ENCODE results near the gene ALMS1. TPM values are rescaled to one million over a fixed set of nuclear protein-coding genes. Genes with fewer than 3 reads are reported as not detected.
"Not testable (repeated sequence)": the region's sequence is repeated elsewhere in the genome, so short reads cannot be mapped to it uniquely, and the experiment has no call there.

Gene ALMS1
- total RNA-seq, 2 experiments from 2014 or later = 15.4 to 15.8 TPM

- H3K9me3 Mint-ChIP-seq; H3K27ac Mint-ChIP-seq; H3K4me3 Mint-ChIP-seq; intact Hi-C loops (cut with micrococcal nuclease); DNase-seq; H3K27me3 Mint-ChIP-seq (ENCODE audit: low read depth); H3K4me1 Mint-ChIP-seq (ENCODE audit: low read depth): not testable (repeated sequence)
- CTCF ChIA-PET = interaction anchor here (0.7 kb wide), 1 partner anchor 19 kb away, joined by 3 read pairs; no protein-coding TSS in a partner anchor
- H3K36me3 Mint-ChIP-seq (ENCODE audit: low read depth) = peaks cover 16% of the 10 kb centered on the region
Observed at GRCh38 chr2:73560875-73561274, 175.2 kb downstream of the ALMS1 start.

DNA sequence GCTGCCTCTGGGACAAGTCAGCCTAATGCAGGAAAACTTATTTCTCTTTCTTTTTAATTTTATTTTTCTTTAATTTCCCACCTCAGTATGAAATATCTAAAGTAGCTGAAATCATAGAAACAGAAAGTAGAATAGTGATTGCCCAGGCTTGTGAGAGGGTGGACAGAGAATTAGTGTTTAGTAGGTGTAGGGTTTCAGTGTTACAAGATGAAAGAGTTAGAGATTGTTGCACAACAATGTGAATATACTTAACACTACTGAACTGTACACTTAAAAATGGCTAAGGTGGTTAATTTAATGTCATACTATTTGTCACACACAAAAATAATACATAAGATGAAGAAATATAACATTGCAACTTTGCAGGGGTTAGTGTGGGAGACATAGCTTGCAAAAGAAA lies 175.8 kb downstream of the ALMS1 start:
- no peaks in the 10 kb centered on the region for H3K27me3 Mint-ChIP-seq (ENCODE audit: low read depth)
- peaks cover 16% of the 10 kb centered on the region for H3K36me3 Mint-ChIP-seq (ENCODE audit: low read depth)
- DNase-seq = no peak
- CTCF ChIA-PET = interaction anchor here (0.6 kb wide), 1 partner anchor 620 kb away, joined by 5 read pairs; no protein-coding TSS in a partner anchor
- no peak overlapping the region for H3K27ac Mint-ChIP-seq
- H3K4me3 Mint-ChIP-seq = no peak overlapping the region
- no peaks in the 10 kb centered on the region for H3K9me3 Mint-ChIP-seq
- intact Hi-C loops (cut with micrococcal nuclease) = no loop called here
- H3K4me1 Mint-ChIP-seq (ENCODE audit: low read depth) = no peaks in the 10 kb centered on the region

- no peaks in the 10 kb centered on the region for H3K27me3 Mint-ChIP-seq (ENCODE audit: low read depth)
- CTCF ChIA-PET = no interaction called here
- H3K4me3 Mint-ChIP-seq = no peak overlapping the region
- no peaks in the 10 kb centered on the region for H3K4me1 Mint-ChIP-seq (ENCODE audit: low read depth)
- intact Hi-C loops (cut with micrococcal nuclease) = no loop called here
- H3K9me3 Mint-ChIP-seq = no peaks in the 10 kb centered on the region
- H3K36me3 Mint-ChIP-seq (ENCODE audit: low read depth) = peaks cover 8% of the 10 kb centered on the region
- H3K27ac Mint-ChIP-seq = no peak overlapping the region
- DNase-seq = no peak
Observed at GRCh38 chr2:73564986-73565385, 179.3 kb downstream of the ALMS1 start.

DNA sequence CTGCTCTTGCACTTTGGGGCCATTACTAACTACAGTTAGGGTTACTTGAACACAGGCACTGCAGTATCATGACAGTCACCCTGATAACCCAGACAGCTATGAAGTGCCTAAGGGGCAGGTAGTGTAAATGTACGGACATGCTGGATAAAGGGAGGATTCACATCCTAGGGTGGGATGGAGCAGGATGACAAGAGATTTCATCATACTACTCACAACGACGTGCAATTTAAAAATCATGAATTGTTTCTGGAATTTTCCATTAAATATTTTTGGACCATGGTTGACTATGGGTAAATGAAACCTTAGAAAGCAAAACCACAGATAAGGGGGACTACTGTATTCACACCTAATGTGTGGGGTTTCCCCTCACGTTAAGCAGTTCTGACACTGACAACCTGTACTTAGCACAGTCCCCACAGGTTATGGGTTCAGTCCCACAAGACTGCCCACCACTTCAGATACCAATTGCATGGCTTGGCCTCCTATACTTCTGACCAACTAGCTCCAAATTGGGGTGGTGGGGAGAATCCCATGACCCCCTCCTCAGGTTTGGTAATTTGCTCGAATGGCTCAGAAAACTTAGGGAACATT lies 180.7 kb downstream of the ALMS1 start:
- peaks cover 5% of the 10 kb centered on the region for H3K36me3 Mint-ChIP-seq (ENCODE audit: low read depth)
- no peaks in the 10 kb centered on the region for H3K27me3 Mint-ChIP-seq (ENCODE audit: low read depth)
- H3K9me3 Mint-ChIP-seq = no peaks in the 10 kb centered on the region
- CTCF ChIA-PET = interaction anchor here (0.6 kb wide), 1 partner anchor 13 kb away, joined by 3 read pairs; no protein-coding TSS in a partner anchor
- no peak for DNase-seq
- H3K4me3 Mint-ChIP-seq = no peak overlapping the region
- intact Hi-C loops (cut with micrococcal nuclease) = no loop called here
- H3K27ac Mint-ChIP-seq = no peak overlapping the region
- no peaks in the 10 kb centered on the region for H3K4me1 Mint-ChIP-seq (ENCODE audit: low read depth)

DNA sequence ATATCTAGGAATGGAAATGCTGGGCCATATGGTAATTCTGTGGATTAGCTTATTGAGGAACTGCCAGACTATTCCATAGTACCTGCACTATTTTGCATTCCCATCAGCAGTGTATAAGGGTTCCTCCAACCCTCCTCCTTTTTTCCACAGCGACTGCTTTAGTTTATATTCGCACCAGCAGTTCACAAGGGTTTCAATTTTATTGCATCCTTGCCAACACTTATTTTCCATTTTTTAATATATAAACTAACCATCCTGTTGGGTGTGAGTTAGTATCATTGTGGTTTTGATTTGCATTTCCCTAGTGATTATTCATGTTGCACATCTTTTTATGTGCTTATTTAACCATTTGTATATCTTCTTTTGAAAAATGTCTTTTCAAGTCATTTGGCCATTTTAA lies 189.6 kb downstream of the ALMS1 start:
- CTCF ChIA-PET = no interaction called here
- Mint-ChIP-seq H3K9me3 (peaks cover 8% of the 10 kb centered on the region), H3K27me3 (ENCODE audit: low read depth) (no peaks in the 10 kb centered on the region), H3K27ac (no peak overlapping the region), H3K4me3 (no peak overlapping the region), H3K4me1 (ENCODE audit: low read depth) (peaks cover 12% of the 10 kb centered on the region), H3K36me3 (ENCODE audit: low read depth) (peaks cover 30% of the 10 kb centered on the region)
- no peak for DNase-seq
- intact Hi-C loops (cut with micrococcal nuclease) = no loop called here

DNA sequence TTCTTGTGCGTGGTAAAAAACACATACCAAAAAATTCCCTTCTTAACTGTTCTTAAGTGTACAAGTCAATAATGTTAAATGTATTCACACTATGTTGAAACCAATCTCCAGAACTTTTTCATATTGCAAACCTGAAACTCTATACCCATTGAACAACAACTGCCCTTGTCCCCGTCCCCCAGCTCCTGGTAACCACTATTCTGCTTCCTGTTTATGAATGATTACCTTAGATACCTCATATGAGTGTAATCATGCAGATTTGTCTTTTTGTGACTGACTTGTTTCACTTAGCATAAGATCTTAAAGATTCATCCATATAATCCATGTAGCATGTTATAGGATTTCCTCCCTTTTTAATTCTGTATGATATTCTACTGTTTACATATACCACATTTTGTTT lies 196.7 kb downstream of the ALMS1 start:
- no peak overlapping the region for H3K4me3 Mint-ChIP-seq
- no peak overlapping the region for H3K27ac Mint-ChIP-seq
- H3K36me3 Mint-ChIP-seq (ENCODE audit: low read depth) = peaks cover 50% of the 10 kb centered on the region
- peaks cover 7% of the 10 kb centered on the region for H3K4me1 Mint-ChIP-seq (ENCODE audit: low read depth)
- no peak for DNase-seq
- intact Hi-C loops (cut with micrococcal nuclease) = no loop called here
- H3K27me3 Mint-ChIP-seq (ENCODE audit: low read depth) = no peaks in the 10 kb centered on the region
- CTCF ChIA-PET = no interaction called here
- H3K9me3 Mint-ChIP-seq = peaks cover 9% of the 10 kb centered on the region

- intact Hi-C loops (cut with micrococcal nuclease) = no loop called here
- H3K27ac Mint-ChIP-seq = no peak overlapping the region
- H3K9me3 Mint-ChIP-seq = no peaks in the 10 kb centered on the region
- CTCF ChIA-PET = no interaction called here
- H3K36me3 Mint-ChIP-seq (ENCODE audit: low read depth) = peaks cover 15% of the 10 kb centered on the region
- peaks cover 6% of the 10 kb centered on the region for H3K4me1 Mint-ChIP-seq (ENCODE audit: low read depth)
- H3K4me3 Mint-ChIP-seq = no peak overlapping the region
- no peak for DNase-seq
- no peaks in the 10 kb centered on the region for H3K27me3 Mint-ChIP-seq (ENCODE audit: low read depth)
Observed at GRCh38 chr2:73588177-73588576, 202.5 kb downstream of the ALMS1 start.

GRCh38 chr2:73593680-73594079 lies 208.0 kb downstream of the ALMS1 start:
- peaks cover 13% of the 10 kb centered on the region for H3K36me3 Mint-ChIP-seq (ENCODE audit: low read depth)
- CTCF ChIA-PET = no interaction called here
- no peak for DNase-seq
- intact Hi-C loops (cut with micrococcal nuclease) = no loop called here
- H3K4me1 Mint-ChIP-seq (ENCODE audit: low read depth) = no peaks in the 10 kb centered on the region
- no peak overlapping the region for H3K27ac Mint-ChIP-seq
- H3K9me3 Mint-ChIP-seq = no peaks in the 10 kb centered on the region
- no peak overlapping the region for H3K4me3 Mint-ChIP-seq
- no peaks in the 10 kb centered on the region for H3K27me3 Mint-ChIP-seq (ENCODE audit: low read depth)

DNA sequence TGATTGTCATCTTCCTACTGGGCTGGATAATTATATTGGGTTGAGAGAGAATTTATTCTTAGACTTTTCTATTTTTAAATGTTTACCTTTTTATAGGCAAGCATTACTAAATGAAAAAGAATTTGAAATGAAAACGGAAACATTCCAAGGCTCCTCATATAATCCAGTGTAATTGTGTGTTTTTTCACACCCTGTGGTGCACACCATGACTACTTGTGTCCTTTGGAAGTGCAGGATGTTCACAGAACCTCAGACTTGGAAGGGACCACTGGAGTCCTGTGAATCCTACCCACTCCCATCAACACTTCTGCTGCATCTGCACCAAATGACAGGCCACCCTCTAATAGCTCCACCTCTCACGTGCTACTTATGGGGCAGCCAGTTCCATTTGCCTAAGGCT lies 208.6 kb downstream of the ALMS1 start:
- intact Hi-C loops (cut with micrococcal nuclease) = no loop called here
- Mint-ChIP-seq H3K27me3 (ENCODE audit: low read depth) (no peaks in the 10 kb centered on the region), H3K4me1 (ENCODE audit: low read depth) (no peaks in the 10 kb centered on the region), H3K9me3 (no peaks in the 10 kb centered on the region), H3K4me3 (no peak overlapping the region), H3K27ac (no peak overlapping the region), H3K36me3 (ENCODE audit: low read depth) (peaks cover 13% of the 10 kb centered on the region)
- CTCF ChIA-PET = no interaction called here
- no peak for DNase-seq

- Mint-ChIP-seq H3K36me3 (ENCODE audit: low read depth) (peaks cover 20% of the 10 kb centered on the region), H3K27ac (no peak overlapping the region), H3K27me3 (ENCODE audit: low read depth) (no peaks in the 10 kb centered on the region), H3K4me3 (no peak overlapping the region), H3K9me3 (no peaks in the 10 kb centered on the region), H3K4me1 (ENCODE audit: low read depth) (peaks cover 6% of the 10 kb centered on the region)
- intact Hi-C loops (cut with micrococcal nuclease) = loop anchor here (5.0 kb wide), 1 partner anchor 214 kb away; the partner anchor contains the start of gene ALMS1
- no peak for DNase-seq
- CTCF ChIA-PET = no interaction called here
Observed at GRCh38 chr2:73601780-73602179, 216.1 kb downstream of the ALMS1 start.

DNA sequence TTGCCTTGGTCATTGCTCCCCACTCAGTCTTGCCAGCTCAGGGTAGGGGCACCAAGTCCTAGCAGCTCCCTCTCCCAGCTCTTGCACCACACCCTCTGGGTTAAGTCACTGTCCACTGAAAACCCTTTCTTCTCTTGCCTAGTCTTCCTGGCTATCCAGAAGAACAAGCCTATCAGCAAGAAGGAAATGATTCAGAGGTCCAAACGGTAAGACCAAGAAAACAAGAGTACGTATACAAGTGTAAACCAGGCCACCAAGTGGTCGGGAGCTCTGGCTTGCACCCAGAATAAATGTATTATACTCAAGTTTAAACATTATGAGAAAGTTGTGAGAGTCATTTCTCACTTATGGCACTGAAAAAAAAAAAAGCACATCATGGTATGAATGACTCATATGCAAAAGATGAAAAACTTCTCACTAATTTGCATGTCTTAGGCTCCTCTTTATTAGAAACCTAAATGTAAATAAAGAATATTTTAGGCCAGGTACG lies 217.5 kb downstream of the ALMS1 start:
- CTCF ChIA-PET = interaction anchor here (0.6 to 1.4 kb wide), 4 partner anchors 33 to 1276 kb away, joined by 3 to 5 read pairs (median 4); no protein-coding TSS in a partner anchor
- peak; percentile 53 for DNase-seq
- not testable (repeated sequence) for H3K9me3 Mint-ChIP-seq; H3K27me3 Mint-ChIP-seq (ENCODE audit: low read depth); H3K4me3 Mint-ChIP-seq; H3K4me1 Mint-ChIP-seq (ENCODE audit: low read depth)
- H3K27ac Mint-ChIP-seq = peak overlapping the region; percentile 56
- intact Hi-C loops (cut with micrococcal nuclease) = loop anchor here (1.0 to 5.0 kb wide), 2 partner anchors 11 to 216 kb away; partner anchors contain the start of gene ALMS1
- H3K36me3 Mint-ChIP-seq (ENCODE audit: low read depth) = peaks cover 23% of the 10 kb centered on the region

- CTCF ChIA-PET, DNase-seq: not testable (repeated sequence)
- H3K36me3 Mint-ChIP-seq (ENCODE audit: low read depth) = peaks cover 27% of the 10 kb centered on the region
Observed at GRCh38 chr2:73604589-73604988, 219.0 kb downstream of the ALMS1 start.

GRCh38 chr2:73610111-73610510 lies 224.5 kb downstream of the ALMS1 start:
- Mint-ChIP-seq H3K4me3 (no peak overlapping the region), H3K36me3 (ENCODE audit: low read depth) (peaks cover 16% of the 10 kb centered on the region), H3K9me3 (no peaks in the 10 kb centered on the region), H3K4me1 (ENCODE audit: low read depth) (peaks cover 11% of the 10 kb centered on the region), H3K27me3 (ENCODE audit: low read depth) (no peaks in the 10 kb centered on the region), H3K27ac (no peak overlapping the region)
- CTCF ChIA-PET = no interaction called here
- intact Hi-C loops (cut with micrococcal nuclease) = no loop called here
- no peak for DNase-seq

More at GRCh38 chr2:73604589-73604988, 219.0 kb downstream of the ALMS1 start:
- intact Hi-C loops (cut with micrococcal nuclease) = loop anchor here (5.0 kb wide), 1 partner anchor 217 kb away; the partner anchor contains the start of gene ALMS1
- H3K27ac Mint-ChIP-seq; H3K9me3 Mint-ChIP-seq; H3K4me1 Mint-ChIP-seq (ENCODE audit: low read depth); H3K27me3 Mint-ChIP-seq (ENCODE audit: low read depth); H3K4me3 Mint-ChIP-seq: not testable (repeated sequence)
